Uterus (tissue), 2 donors: Measurements from ENCODE around the gene EPB41L1.

ENCODE experiments used
- CTCF ChIP-seq, 4 experiments: fragments of 200-600 bp in 2 of 4; fragments of 450-650 bp in 2 of 4; sonication (generic) in 2 of 4; IDR thresholded peaks; one replicate each; pipeline ENCODE4 v1.5.1; 2016 to 2019; ENCODE audit warnings: antibody characterized with exemption in 4 of 4, mild to moderate bottlenecking in 2 of 4, moderate library complexity in 1 of 4
- POLR2A ChIP-seq, 2 donors: fragments of 450-650 bp; IDR thresholded peaks; one replicate each; pipeline ENCODE4 v1.6.1; 2016; ENCODE audit warnings: antibody characterized with exemption in 2 of 2, mild to moderate bottlenecking in 1 of 2, moderate library complexity in 1 of 2

GRCh38 chr20:36167902-36168503, 13.5 kb downstream of the EPB41L1 start:
- TF ChIP-seq CTCF (IDR thresholded peaks at IDR 0.05) (no peak), POLR2A (IDR thresholded peaks at IDR 0.05) (no peak)
